ENCODE results near the gene FOXJ2. TPM values are rescaled to one million over a fixed set of nuclear protein-coding genes. Genes with fewer than 3 reads are reported as not detected.

FOXJ2 gene
- polyA plus RNA-seq, 1 of the 3 experiments (the other 2 are of a cell fraction), result 3.4 TPM

DNA sequence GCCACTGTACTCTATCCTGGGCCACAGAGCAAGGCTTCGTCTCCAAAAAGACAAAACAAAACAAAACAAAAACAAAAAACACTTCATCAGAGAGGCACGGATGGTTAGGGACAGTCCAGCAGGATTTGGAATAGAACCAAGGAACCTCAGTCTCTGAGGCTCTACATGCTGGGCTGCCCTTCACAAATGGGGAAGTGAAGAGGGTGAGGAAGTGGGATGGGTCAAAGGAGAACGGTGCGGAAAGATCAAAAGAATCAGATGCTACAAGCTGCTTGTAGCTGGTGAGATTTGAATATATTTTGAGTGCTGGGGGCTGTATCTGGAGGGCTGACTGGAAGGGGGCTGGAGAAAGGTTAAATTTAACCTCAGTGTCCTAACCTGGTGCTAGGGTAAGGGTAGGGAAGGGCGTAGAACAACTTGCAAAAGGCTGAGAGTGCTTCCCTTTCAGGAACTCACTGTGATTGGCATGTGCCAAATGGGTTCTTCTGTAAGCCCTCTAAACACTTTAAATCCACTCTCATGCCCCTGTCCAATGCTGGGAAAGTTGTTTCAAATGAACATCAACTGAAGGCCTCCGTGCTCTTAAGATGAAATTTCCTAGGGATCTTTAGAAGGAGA lies 4.6 kb downstream of the FOXJ2 start:
- Histone ChIP-seq H3K4me2 (no peak overlapping the region), H3K27ac (ENCODE audit: low read depth in 2 of 2, low read length in 1 of 2) (no peak overlapping the region), H3K36me3 (replicated peaks in 1 of 2; ENCODE audit: control insufficient read depth in 1 of 2, insufficient read depth in 2 of 2, low read length in 1 of 2) (peaks cover 3 to 16% of the 10 kb centered on the region in 2 experiments), H2AFZ (ENCODE audit: low read depth) (no peak overlapping the region), H3K4me1 (ENCODE audit: control insufficient read depth in 1 of 2, insufficient read depth in 2 of 2, low read depth in 1 of 2, low read length in 1 of 2) (peaks cover 32 to 35% of the 10 kb centered on the region in 2 experiments), H3K79me2 (ENCODE audit: insufficient read depth) (peaks cover 62% of the 10 kb centered on the region), H4K20me1 (ENCODE audit: insufficient read depth) (peaks cover 32% of the 10 kb centered on the region), H3K9ac (no peak overlapping the region), H3K4me3 (ENCODE audit: low read depth in 2 of 2, low read length in 1 of 2) (no peak overlapping the region), H3K9me3 (no peaks in the 10 kb centered on the region), H3K9me2 (no peaks in the 10 kb centered on the region), H3K27me3 (ENCODE audit: insufficient read depth) (no peaks in the 10 kb centered on the region), H3F3A (replicated peaks; ENCODE audit: insufficient read depth) (no peaks in the 10 kb centered on the region)
- ChIA-PET POLR2A (no interaction called here), CTCF (interaction anchor here (1.2 to 6.3 kb wide), 4 partner anchors 8 to 104 kb away, joined by 3 to 41 read pairs (median 15); no protein-coding TSS in a partner anchor)
- DNase-seq, result no peak
- WGBS (ENCODE audit: low lambda C conversion rate), result 50% methylated on average over 6 of the region's 6 CpGs
- TF ChIP-seq PBX3 (IDR thresholded peaks at IDR 0.05) (no peak), MEF2A (IDR thresholded peaks at IDR 0.05; ENCODE audit: borderline replicate concordance, low read depth) (no peak), JUND (IDR thresholded peaks at IDR 0.05) (no peak), FOSL2 (IDR thresholded peaks at IDR 0.05; ENCODE audit: borderline replicate concordance, low read depth) (no peak), FOXJ3 (CRISPR knock-in tag; IDR thresholded peaks at IDR 0.05) (no peak), RXRA (IDR thresholded peaks at IDR 0.05; ENCODE audit: borderline replicate concordance, low read depth) (no peak), GABPA (IDR thresholded peaks at IDR 0.05; ENCODE audit: low read depth) (no peak), EP300 (IDR thresholded peaks at IDR 0.05; ENCODE audit: borderline replicate concordance in 1 of 2, low read depth in 1 of 2, low read length in 1 of 2) (no peak), SMC3 (IDR thresholded peaks at IDR 0.05; ENCODE audit: low read depth, low read length) (no peak), YY1 (IDR thresholded peaks at IDR 0.05; ENCODE audit: low read depth) (no peak), TEAD4 (IDR thresholded peaks at IDR 0.05; ENCODE audit: borderline replicate concordance, insufficient read depth) (no peak), POLR2AphosphoS5 (IDR thresholded peaks at IDR 0.05; ENCODE audit: low read depth, low read length) (no peak), SIN3A (IDR thresholded peaks at IDR 0.05; ENCODE audit: borderline replicate concordance, low read depth, low read length) (no peak), CHD2 (IDR thresholded peaks at IDR 0.05; ENCODE audit: low read length, partially characterized antibody) (no peak), ELF1 (IDR thresholded peaks at IDR 0.05) (no peak), ZBTB33 (IDR thresholded peaks at IDR 0.05; ENCODE audit: borderline replicate concordance, low read depth) (no peak), NFIC (IDR thresholded peaks at IDR 0.05; ENCODE audit: borderline replicate concordance) (no peak)
- TF ChIP-seq, protein P1, sequence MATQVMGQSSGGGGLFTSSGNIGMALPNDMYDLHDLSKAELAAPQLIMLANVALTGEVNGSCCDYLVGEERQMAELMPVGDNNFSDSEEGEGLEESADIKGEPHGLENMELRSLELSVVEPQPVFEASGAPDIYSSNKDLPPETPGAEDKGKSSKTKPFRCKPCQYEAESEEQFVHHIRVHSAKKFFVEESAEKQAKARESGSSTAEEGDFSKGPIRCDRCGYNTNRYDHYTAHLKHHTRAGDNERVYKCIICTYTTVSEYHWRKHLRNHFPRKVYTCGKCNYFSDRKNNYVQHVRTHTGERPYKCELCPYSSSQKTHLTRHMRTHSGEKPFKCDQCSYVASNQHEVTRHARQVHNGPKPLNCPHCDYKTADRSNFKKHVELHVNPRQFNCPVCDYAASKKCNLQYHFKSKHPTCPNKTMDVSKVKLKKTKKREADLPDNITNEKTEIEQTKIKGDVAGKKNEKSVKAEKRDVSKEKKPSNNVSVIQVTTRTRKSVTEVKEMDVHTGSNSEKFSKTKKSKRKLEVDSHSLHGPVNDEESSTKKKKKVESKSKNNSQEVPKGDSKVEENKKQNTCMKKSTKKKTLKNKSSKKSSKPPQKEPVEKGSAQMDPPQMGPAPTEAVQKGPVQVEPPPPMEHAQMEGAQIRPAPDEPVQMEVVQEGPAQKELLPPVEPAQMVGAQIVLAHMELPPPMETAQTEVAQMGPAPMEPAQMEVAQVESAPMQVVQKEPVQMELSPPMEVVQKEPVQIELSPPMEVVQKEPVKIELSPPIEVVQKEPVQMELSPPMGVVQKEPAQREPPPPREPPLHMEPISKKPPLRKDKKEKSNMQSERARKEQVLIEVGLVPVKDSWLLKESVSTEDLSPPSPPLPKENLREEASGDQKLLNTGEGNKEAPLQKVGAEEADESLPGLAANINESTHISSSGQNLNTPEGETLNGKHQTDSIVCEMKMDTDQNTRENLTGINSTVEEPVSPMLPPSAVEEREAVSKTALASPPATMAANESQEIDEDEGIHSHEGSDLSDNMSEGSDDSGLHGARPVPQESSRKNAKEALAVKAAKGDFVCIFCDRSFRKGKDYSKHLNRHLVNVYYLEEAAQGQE (IDR thresholded peaks at IDR 0.05; ENCODE audit: low read depth, low read length), result no peak
- TF ChIP-seq, protein P2, sequence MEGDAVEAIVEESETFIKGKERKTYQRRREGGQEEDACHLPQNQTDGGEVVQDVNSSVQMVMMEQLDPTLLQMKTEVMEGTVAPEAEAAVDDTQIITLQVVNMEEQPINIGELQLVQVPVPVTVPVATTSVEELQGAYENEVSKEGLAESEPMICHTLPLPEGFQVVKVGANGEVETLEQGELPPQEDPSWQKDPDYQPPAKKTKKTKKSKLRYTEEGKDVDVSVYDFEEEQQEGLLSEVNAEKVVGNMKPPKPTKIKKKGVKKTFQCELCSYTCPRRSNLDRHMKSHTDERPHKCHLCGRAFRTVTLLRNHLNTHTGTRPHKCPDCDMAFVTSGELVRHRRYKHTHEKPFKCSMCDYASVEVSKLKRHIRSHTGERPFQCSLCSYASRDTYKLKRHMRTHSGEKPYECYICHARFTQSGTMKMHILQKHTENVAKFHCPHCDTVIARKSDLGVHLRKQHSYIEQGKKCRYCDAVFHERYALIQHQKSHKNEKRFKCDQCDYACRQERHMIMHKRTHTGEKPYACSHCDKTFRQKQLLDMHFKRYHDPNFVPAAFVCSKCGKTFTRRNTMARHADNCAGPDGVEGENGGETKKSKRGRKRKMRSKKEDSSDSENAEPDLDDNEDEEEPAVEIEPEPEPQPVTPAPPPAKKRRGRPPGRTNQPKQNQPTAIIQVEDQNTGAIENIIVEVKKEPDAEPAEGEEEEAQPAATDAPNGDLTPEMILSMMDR (IDR thresholded peaks at IDR 0.05), result no peak

Data from SK-N-SH (cell line).